Activated CD8-positive, alpha-beta T cell treated with anti-CD3 and anti-CD28 coated beads for 36 hours (primary cell): Measurements from ENCODE around the gene ZNF816. TPM values are rescaled to one million over a fixed set of nuclear protein-coding genes. Genes with fewer than 3 reads are reported as not detected.

Experiments used
- ATAC-seq: fragments of 200-7000 bp; cut with Tn5 transposase; one replicate; pipeline ENCODE4 v1.10.0; 2021; ENCODE audit warnings: mild to moderate bottlenecking, moderate library complexity
- CTCF ChIA-PET: fragments of 350-600 bp; sonication (Branson Sonifier 250); formaldehyde crosslinking; loops from one replicate; lab custom pipeline; 2021; ENCODE audit warnings: antibody characterized with exemption; lab: Charles Lee
- POLR2A ChIA-PET: fragments of 350-600 bp; sonication (Branson Sonifier 250); formaldehyde crosslinking; loops from one replicate; lab custom pipeline; 2021; ENCODE audit warnings: antibody characterized with exemption; lab: Charles Lee
- DNase-seq: peaks from one replicate; pipeline ENCODE4 v3.0.0-alpha.2; 2020
- H3K27ac Mint-ChIP-seq: one replicate; pipeline ENCODE4 v1.8.0; 2021; ENCODE audit warnings: mild to moderate bottlenecking, mixed read lengths
- H3K27me3 Mint-ChIP-seq: one replicate; pipeline ENCODE4 v1.8.0; 2021; ENCODE audit warnings: mixed read lengths
- H3K36me3 Mint-ChIP-seq: one replicate; pipeline ENCODE4 v1.8.0; 2021; ENCODE audit warnings: low read depth, mixed read lengths
- H3K4me1 Mint-ChIP-seq: one replicate; pipeline ENCODE4 v1.8.0; 2021; ENCODE audit warnings: low read depth, mixed read lengths
- H3K4me3 Mint-ChIP-seq: one replicate; pipeline ENCODE4 v1.8.0; 2021; ENCODE audit warnings: mild to moderate bottlenecking, moderate library complexity, mixed read lengths
- H3K9me3 Mint-ChIP-seq: one replicate; pipeline ENCODE4 v1.8.0; 2021; ENCODE audit warnings: mixed read lengths
- CTCF ChIP-seq: fragments of 200-600 bp; IDR thresholded peaks from one replicate; pipeline ENCODE4 v1.8.0; 2022; ENCODE audit warnings: antibody characterized with exemption, mild to moderate bottlenecking
- intact Hi-C: fragments of 100-400 bp; cut with micrococcal nuclease; formaldehyde crosslinking; loops from one replicate; pipeline ENCODE4 v1.10.0; 2022
- total RNA-seq, 2 experiments: library from RNA; stranded (reverse); gene quantifications; one replicate each; pipeline ENCODE4 v1.2.3, GENCODE V29; 2021

ZNF816 gene
- total RNA-seq, 2 experiments from 2014 or later: 10.2 to 12.6 TPM

- peak; percentile 22 for DNase-seq
- Mint-ChIP-seq H3K4me1 (peaks cover 28% of the 10 kb centered on the region), H3K9me3 (peaks cover 28% of the 10 kb centered on the region), H3K27ac (peak overlapping the region; percentile 96), H3K27me3 (no peaks in the 10 kb centered on the region), H3K4me3 (peak overlapping the region; percentile 97), H3K36me3 (peaks cover 42% of the 10 kb centered on the region)
- ATAC-seq: peak; percentile 4
- CTCF ChIA-PET: interaction anchor here (1.7 kb wide), 1 partner anchor 31 kb away, joined by 4 read pairs; no protein-coding TSS in a partner anchor
- intact Hi-C loops: no loop called here
- TF ChIP-seq CTCF: no peak
- POLR2A ChIA-PET: interaction anchor here (1.0 to 2.1 kb wide), 3 partner anchors 10 to 139 kb away, joined by 3 to 5 read pairs (median 3); no protein-coding TSS in a partner anchor
Measured at GRCh38 chr19:52963247-52963618, 552 bp upstream of the ZNF816 start.

GRCh38 chr19:52961981-52962380, 700 bp downstream of the ZNF816 start:
- H3K4me3 Mint-ChIP-seq: peak overlapping the region; percentile 97
- H3K9me3 Mint-ChIP-seq: peaks cover 30% of the 10 kb centered on the region
- intact Hi-C loops: no loop called here
- TF ChIP-seq CTCF: no peak
- ChIA-PET CTCF (no interaction called here), POLR2A (interaction anchor here (0.6 to 2.1 kb wide), 3 partner anchors 32 to 141 kb away, joined by 3 to 5 read pairs (median 3); no protein-coding TSS in a partner anchor)
- peak overlapping the region; percentile 96 for H3K27ac Mint-ChIP-seq
- DNase-seq: no peak
- no peaks in the 10 kb centered on the region for H3K27me3 Mint-ChIP-seq
- peaks cover 46% of the 10 kb centered on the region for H3K36me3 Mint-ChIP-seq
- ATAC-seq: no peak
- H3K4me1 Mint-ChIP-seq: peaks cover 28% of the 10 kb centered on the region

GRCh38 chr19:52959613-52960295, 2.9 kb downstream of the ZNF816 start:
- ChIA-PET POLR2A (no interaction called here), CTCF (no interaction called here)
- DNase-seq (no peak), ATAC-seq (no peak)
- Mint-ChIP-seq H3K4me3 (no peak overlapping the region), H3K9me3 (peaks cover 46% of the 10 kb centered on the region), H3K4me1 (peaks cover 28% of the 10 kb centered on the region), H3K27ac (no peak overlapping the region), H3K36me3 (peaks cover 64% of the 10 kb centered on the region), H3K27me3 (no peaks in the 10 kb centered on the region)
- no peak for TF ChIP-seq CTCF
- intact Hi-C loops: no loop called here

GRCh38 chr19:52957591-52957990, 5.1 kb downstream of the ZNF816 start:
- ChIA-PET CTCF (no interaction called here), POLR2A (no interaction called here)
- no peak for ATAC-seq

More at GRCh38 chr19:52957591-52957990, 5.1 kb downstream of the ZNF816 start:
- H3K36me3 Mint-ChIP-seq: peaks cover 82% of the 10 kb centered on the region
- peaks cover 55% of the 10 kb centered on the region for H3K9me3 Mint-ChIP-seq
- H3K4me1 Mint-ChIP-seq: peaks cover 18% of the 10 kb centered on the region
- TF ChIP-seq CTCF: no peak
- H3K27ac Mint-ChIP-seq: no peak overlapping the region
- no peak overlapping the region for H3K4me3 Mint-ChIP-seq
- DNase-seq: no peak
- H3K27me3 Mint-ChIP-seq: no peaks in the 10 kb centered on the region
- intact Hi-C loops: no loop called here
